ENCODE results near the gene TNFRSF13B. TPM values are rescaled to one million over a fixed set of nuclear protein-coding genes. Genes with fewer than 3 reads are reported as not detected.
A peak's percentile ranks its signal among the peaks of the same experiment; 100 is the strongest.

TNFRSF13B gene
- total RNA-seq, 4 donors from 2014 or later, result 0.48 TPM; not detected in 3

DNA sequence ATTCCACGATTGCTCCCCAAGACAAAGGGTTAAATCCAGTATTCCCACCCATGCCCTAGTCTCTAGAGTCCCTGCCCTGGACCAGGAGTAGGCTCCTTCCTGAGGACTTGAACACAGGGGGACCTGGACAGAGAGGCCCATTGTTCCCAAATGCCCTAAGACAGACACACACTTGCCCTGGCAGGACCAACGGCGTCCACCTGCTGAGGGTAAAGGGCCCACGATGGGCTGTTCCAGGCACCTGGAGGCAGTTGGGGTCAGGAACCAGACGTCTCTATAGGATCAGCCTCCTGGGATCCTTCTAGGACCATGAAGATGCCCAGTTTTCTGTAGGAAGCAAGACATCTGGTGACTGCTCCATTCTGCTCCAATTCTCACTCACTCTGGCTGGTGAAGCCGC lies 39.3 kb downstream of the TNFRSF13B start:
- TF ChIP-seq, protein P1, sequence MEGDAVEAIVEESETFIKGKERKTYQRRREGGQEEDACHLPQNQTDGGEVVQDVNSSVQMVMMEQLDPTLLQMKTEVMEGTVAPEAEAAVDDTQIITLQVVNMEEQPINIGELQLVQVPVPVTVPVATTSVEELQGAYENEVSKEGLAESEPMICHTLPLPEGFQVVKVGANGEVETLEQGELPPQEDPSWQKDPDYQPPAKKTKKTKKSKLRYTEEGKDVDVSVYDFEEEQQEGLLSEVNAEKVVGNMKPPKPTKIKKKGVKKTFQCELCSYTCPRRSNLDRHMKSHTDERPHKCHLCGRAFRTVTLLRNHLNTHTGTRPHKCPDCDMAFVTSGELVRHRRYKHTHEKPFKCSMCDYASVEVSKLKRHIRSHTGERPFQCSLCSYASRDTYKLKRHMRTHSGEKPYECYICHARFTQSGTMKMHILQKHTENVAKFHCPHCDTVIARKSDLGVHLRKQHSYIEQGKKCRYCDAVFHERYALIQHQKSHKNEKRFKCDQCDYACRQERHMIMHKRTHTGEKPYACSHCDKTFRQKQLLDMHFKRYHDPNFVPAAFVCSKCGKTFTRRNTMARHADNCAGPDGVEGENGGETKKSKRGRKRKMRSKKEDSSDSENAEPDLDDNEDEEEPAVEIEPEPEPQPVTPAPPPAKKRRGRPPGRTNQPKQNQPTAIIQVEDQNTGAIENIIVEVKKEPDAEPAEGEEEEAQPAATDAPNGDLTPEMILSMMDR (IDR thresholded peaks at IDR 0.05), result no peak
- DNase-seq (ENCODE audit: low spot score) (no peak), ATAC-seq (ENCODE audit: low FRiP score) (no peak)

DNA sequence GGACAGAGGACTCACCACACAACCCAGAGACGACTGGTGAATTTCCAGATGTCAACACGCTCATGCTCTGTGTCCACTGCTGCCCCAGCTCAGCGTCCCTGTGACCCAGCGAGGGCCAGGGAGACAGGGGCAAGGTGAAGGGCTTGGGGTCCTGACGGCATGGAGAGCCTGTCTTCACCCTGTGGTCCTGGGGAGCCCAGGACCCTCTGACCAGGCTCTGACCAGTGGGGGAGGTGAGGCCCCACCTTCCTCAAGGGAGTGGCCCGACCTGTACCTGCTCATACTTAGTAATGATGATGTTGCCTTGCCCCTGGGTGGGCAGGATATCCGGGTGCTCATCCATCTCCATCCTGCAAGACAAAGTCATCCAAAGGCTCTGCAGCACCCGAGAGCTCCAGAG lies 39.8 kb downstream of the TNFRSF13B start:
- TF ChIP-seq, protein P1 (IDR thresholded peaks at IDR 0.05), result no peak
- ATAC-seq (ENCODE audit: low FRiP score) (no peak), DNase-seq (ENCODE audit: low spot score) (no peak)

DNA sequence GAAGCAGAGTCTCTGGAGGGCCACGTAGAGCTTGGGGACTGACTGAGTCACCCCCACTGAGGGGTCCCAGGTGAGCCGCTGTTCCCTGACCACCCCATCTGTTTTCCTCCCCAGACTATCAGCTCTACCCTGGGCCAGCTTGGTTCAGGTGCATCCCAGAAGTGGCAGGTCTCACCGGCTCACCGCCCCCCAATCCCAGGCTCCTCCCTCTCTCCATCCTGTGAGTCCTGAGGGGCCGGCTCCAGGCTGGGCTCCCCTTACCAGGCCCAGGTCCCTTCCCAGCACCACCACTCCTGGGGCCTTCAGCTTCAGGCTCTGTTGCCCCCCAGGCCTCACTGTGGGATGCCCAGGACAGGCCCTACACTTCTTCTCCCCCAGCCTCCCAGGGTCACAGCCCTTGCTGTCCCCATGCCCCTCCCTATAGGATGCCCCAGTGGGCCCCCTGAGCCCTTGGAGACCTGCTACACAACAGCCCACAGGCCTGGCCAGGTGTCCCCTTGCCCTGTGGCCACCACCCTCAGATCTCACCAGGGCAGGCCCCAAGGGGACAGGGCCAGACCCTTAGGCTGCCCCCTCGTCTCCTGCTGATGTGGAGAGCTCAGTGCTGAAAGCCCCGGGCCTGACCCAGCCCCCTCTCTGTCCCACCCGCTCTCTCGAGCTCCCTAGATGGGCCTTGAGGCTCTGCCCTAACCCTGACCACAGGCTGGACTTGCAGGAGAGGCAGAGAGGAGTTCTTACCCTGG lies 40.4 kb downstream of the TNFRSF13B start:
- DNase-seq (ENCODE audit: low spot score), result no peak
- ATAC-seq (ENCODE audit: low FRiP score), result no peak
- TF ChIP-seq, protein P1 (IDR thresholded peaks at IDR 0.05), result no peak

DNA sequence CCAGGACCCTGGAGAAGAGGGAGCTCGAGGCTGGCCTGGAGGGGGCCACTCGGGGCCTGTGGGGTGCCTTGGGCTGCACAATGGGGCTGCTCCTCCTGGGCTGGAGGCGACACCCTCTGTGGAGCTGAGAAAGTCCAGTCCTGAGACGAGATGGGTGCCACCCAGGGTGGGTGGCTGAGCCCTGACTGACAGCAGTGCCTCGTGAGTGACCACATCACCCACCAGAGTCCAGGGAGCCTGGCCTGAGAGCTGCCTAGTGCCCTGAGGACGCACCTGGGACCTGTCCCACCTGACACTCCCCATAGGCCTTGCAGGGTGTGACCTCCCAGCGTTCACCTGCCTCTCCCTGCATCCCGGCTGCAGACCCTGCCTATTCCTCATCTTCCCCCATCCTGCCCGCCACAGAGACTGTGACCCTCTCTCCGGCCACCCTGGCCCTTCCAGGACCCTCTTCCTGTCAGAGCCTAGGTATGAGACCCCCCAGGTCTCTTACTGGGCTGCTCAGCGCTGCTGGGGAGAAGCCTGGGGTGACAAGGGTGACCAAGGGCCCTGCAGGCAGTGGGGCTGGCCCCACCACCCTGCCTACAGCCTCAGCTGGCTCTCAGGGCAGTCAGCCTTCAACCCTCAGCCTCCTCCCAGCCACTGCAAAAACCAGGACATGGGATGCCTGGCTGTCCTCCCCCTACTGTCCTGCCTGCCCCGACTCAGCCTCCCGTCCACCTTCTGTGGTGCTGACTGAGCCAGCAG lies 41.2 kb downstream of the TNFRSF13B start:
- DNase-seq (ENCODE audit: low spot score) (no peak), ATAC-seq (ENCODE audit: low FRiP score) (no peak)
- TF ChIP-seq, protein P1 (IDR thresholded peaks at IDR 0.05), result no peak

DNA sequence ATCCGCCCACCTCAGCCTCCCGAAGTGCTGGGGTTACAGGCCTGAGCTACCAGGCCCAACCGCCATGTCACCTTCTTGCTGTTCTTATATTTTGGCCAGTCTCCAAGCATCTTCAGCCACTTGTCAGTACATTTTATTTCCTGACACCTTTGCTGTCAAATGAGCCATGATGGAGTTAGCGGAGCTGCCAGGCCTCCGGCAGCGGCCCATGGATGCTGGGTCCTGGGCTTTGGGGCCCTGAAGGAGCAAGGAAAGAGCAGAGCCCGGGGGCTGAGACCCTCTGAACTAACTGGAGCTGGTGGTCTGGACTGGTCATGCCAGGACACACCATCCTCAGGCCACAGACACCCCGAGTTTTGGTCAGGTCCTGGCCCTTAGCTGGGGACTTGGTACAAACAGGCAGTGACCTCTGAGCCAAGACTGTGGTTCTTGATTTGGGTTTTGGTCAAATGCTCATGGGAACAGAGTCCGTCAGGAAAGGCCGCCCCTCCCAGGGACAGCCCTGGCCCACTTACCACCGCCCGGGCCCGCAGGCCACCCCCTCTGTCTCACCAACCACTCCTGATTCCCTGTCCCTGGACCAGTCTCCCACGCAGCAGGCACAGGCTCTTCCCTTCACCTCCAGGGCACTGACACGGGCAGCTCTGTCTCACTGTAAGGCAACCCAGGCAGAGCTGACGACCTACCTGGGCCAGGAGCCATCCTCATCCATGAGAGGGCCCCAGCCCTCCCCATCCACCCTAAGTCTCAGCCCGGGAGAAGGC lies 42.0 kb downstream of the TNFRSF13B start:
- DNase-seq (ENCODE audit: low spot score), result no peak
- no peak for ATAC-seq (ENCODE audit: low FRiP score)
- TF ChIP-seq, protein P1 (IDR thresholded peaks at IDR 0.05), result no peak

DNA sequence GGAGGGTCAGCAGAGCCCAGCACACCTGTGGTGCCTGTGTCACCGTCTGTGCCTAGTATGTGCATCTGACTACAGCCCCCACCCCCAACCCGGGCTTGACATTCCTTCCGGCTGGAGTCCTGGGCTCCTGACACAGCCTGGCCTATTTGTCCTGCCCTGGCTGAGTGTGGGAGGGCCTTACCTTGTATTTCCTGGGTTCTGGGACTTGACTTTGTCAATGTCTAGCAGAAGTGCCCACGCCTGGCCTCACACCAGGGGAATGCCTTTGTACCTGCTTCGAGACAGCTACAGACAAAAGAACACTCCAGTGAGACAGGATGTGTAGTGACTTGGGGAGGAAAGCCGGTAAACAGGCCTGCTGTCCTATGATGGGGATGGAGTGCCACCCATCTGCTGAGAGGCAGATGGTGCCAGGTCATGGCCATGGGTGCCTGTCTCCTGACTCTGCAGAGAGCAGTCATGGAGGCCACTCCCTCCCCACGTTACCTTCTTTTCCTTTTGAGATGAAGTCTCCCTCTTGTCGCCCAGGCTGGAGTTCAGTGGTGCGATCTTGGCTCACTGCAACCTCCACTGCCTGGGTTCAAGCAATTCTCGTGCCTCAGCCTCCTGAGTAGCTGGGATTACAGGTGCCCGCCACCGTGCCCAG lies 42.8 kb downstream of the TNFRSF13B start:
- TF ChIP-seq, protein P1 (IDR thresholded peaks at IDR 0.05), result no peak
- DNase-seq (ENCODE audit: low spot score) (peak; percentile 22), ATAC-seq (ENCODE audit: low FRiP score) (no peak)
